Ascending aorta (tissue), 2 donors: ENCODE data around the gene CD58. TPM values are rescaled to one million over a fixed set of nuclear protein-coding genes. Genes with fewer than 3 reads are reported as not detected.

ENCODE experiments used
- DNase-seq, 2 donors: peaks; one replicate each; pipeline ENCODE4 v3.0.0-alpha.2; 2019; ENCODE audit warnings: low spot score in 2 of 2
- H3K27ac ChIP-seq, 2 donors: fragments of 200-600 bp; sonication (generic); one replicate each; pipeline ENCODE4 v1.5.1; 2016 to 2017; ENCODE audit warnings: mild to moderate bottlenecking in 1 of 2
- H3K27me3 ChIP-seq: fragments of 200-600 bp; sonication (generic); one replicate; pipeline ENCODE4 v1.5.1; 2017
- H3K36me3 ChIP-seq, 2 donors: fragments of 200-600 bp; sonication (generic); one replicate each; pipeline ENCODE4 v1.5.1; 2016
- H3K4me1 ChIP-seq, 2 donors: fragments of 200-600 bp; sonication (generic); one replicate each; pipeline ENCODE4 v1.5.1; 2016 to 2017; ENCODE audit warnings: mild to moderate bottlenecking in 1 of 2
- H3K4me3 ChIP-seq, 2 donors: fragments of 200-600 bp; sonication (generic); one replicate each; pipeline ENCODE4 v1.5.1; 2016 to 2017; ENCODE audit warnings: mild to moderate bottlenecking in 1 of 2
- H3K9me3 ChIP-seq, 2 donors: fragments of 200-600 bp; sonication (generic); one replicate each; pipeline ENCODE4 v1.5.1; 2016
- CTCF ChIP-seq, 3 experiments: fragments of 200-600 bp in 2 of 3; fragments of 450-650 bp in 1 of 3; sonication (generic) in 2 of 3; IDR thresholded peaks; one replicate each; pipeline ENCODE4 v1.5.1; 2016 to 2019; ENCODE audit warnings: antibody characterized with exemption in 3 of 3, mild to moderate bottlenecking in 1 of 3, moderate library complexity in 1 of 3
- intact Hi-C: fragments of 100-400 bp; cut with DNase I; formaldehyde crosslinking; loops from one replicate; pipeline ENCODE4 v1.15.1; 2023
- total RNA-seq: library from RNA; depleted of rRNA; stranded (reverse); fragments of >200 nt; gene quantifications from one replicate; pipeline ENCODE4 v1.1.0, GENCODE V29; 2016

CD58 gene
- total RNA-seq, 1 donor from 2014 or later = 50.7 TPM

- no peak for TF ChIP-seq CTCF (IDR thresholded peaks at IDR 0.05)
- no peak overlapping the region for H3K4me3 ChIP-seq
- no peak overlapping the region for H3K27ac ChIP-seq
- no peaks in the 10 kb centered on the region for H3K27me3 ChIP-seq
- DNase-seq = no peak
- intact Hi-C loops = loop anchor here (5.0 kb wide), 3 partner anchors 33 to 178 kb away; no protein-coding TSS in a partner anchor
- no peaks in the 10 kb centered on the region for H3K4me1 ChIP-seq
- no peaks in the 10 kb centered on the region for H3K36me3 ChIP-seq
- H3K9me3 ChIP-seq = no peaks in the 10 kb centered on the region
Measured at GRCh38 chr1:116554924-116555323, 15.9 kb downstream of the CD58 start.

GRCh38 chr1:116553386-116554115, 17.3 kb downstream of the CD58 start:
- DNase-seq = no peak
- TF ChIP-seq CTCF (IDR thresholded peaks at IDR 0.05) = no peak
- H3K4me1 ChIP-seq = no peaks in the 10 kb centered on the region

GRCh38 chr1:116546354-116546977, 24.4 kb downstream of the CD58 start:
- H3K4me1 ChIP-seq = no peaks in the 10 kb centered on the region
- intact Hi-C loops = no loop called here
- no peaks in the 10 kb centered on the region for H3K27me3 ChIP-seq
- no peaks in the 10 kb centered on the region for H3K9me3 ChIP-seq
- TF ChIP-seq CTCF (IDR thresholded peaks at IDR 0.05) = no peak
- H3K27ac ChIP-seq = no peak overlapping the region
- no peak overlapping the region for H3K4me3 ChIP-seq
- peaks cover 15 to 24% of the 10 kb centered on the region in 2 donors for H3K36me3 ChIP-seq
- DNase-seq = no peak

More at GRCh38 chr1:116553386-116554115, 17.3 kb downstream of the CD58 start:
- intact Hi-C loops = no loop called here
- no peak overlapping the region for H3K27ac ChIP-seq
- no peaks in the 10 kb centered on the region for H3K36me3 ChIP-seq
- H3K9me3 ChIP-seq = no peaks in the 10 kb centered on the region
- H3K27me3 ChIP-seq = no peaks in the 10 kb centered on the region
- no peak overlapping the region for H3K4me3 ChIP-seq

GRCh38 chr1:116545359-116545705, 25.5 kb downstream of the CD58 start:
- H3K4me1 ChIP-seq = no peaks in the 10 kb centered on the region
- H3K27ac ChIP-seq = no peak overlapping the region
- no peaks in the 10 kb centered on the region for H3K27me3 ChIP-seq
- no peak for DNase-seq
- intact Hi-C loops = no loop called here
- no peak for TF ChIP-seq CTCF (IDR thresholded peaks at IDR 0.05)
- no peaks in the 10 kb centered on the region for H3K9me3 ChIP-seq
- H3K4me3 ChIP-seq = no peak overlapping the region
- H3K36me3 ChIP-seq = peaks cover 15 to 28% of the 10 kb centered on the region in 2 donors

- no peaks in the 10 kb centered on the region for H3K4me1 ChIP-seq
- H3K36me3 ChIP-seq = peaks cover 15 to 28% of the 10 kb centered on the region in 2 donors
- H3K4me3 ChIP-seq = no peak overlapping the region
- no peaks in the 10 kb centered on the region for H3K27me3 ChIP-seq
- TF ChIP-seq CTCF (IDR thresholded peaks at IDR 0.05) = no peak
- DNase-seq = no peak
- intact Hi-C loops = no loop called here
- H3K9me3 ChIP-seq = no peaks in the 10 kb centered on the region
- no peak overlapping the region for H3K27ac ChIP-seq
Measured at GRCh38 chr1:116544588-116545358, 26.1 kb downstream of the CD58 start.
